GM21390 (cell line): ENCODE data around the gene LRRFIP2.

Experiments used
- ATAC-seq: cut with Tn5 transposase; IDR thresholded peaks from one replicate; pipeline ENCODE4 v1.9.1; 2021; ENCODE audit not compliant: unreplicated experiment

LRRFIP2 gene

DNA sequence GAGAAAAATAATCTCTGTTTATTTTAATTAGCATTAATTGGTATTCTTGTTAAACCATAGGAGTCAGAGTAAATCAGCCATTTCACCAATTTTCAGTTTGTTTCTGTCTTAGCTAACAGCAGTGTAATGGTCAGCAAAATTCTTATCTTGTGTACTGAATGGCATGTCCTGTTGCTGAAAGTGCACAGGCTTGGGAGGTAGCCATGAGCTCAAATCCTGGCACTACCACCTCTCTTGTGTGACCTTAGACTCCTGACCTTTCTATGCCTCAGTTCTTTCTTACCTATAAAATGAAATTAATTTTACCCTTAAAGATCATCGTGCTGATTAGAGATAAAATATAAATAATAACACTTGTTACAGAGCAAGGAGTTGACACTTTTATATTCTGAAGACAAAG, 145.3 kb downstream of the LRRFIP2 start:
- ATAC-seq, result no peak

- ATAC-seq, result no peak
Observed at GRCh38 chr3:37028329-37028728, 146.1 kb downstream of the LRRFIP2 start.

DNA sequence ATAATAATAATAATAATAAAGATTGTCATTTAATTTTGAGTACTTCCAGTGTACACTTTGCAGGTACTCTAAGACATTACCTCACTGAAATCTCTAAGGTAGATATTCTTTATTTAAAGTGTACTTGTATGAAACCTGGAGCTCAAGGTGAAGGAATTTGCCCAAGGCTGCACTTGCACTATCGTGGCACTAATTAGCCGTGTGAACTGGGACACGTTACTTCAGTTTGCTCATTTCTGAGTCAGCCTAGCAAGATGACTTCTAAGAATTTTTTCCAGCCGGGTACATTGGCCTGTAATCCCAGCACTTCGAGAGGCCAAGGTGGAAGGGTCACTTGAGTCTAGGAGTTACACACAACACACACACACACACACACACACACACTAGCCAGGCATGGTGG, 147.5 kb downstream of the LRRFIP2 start:
- ATAC-seq, result no peak

DNA sequence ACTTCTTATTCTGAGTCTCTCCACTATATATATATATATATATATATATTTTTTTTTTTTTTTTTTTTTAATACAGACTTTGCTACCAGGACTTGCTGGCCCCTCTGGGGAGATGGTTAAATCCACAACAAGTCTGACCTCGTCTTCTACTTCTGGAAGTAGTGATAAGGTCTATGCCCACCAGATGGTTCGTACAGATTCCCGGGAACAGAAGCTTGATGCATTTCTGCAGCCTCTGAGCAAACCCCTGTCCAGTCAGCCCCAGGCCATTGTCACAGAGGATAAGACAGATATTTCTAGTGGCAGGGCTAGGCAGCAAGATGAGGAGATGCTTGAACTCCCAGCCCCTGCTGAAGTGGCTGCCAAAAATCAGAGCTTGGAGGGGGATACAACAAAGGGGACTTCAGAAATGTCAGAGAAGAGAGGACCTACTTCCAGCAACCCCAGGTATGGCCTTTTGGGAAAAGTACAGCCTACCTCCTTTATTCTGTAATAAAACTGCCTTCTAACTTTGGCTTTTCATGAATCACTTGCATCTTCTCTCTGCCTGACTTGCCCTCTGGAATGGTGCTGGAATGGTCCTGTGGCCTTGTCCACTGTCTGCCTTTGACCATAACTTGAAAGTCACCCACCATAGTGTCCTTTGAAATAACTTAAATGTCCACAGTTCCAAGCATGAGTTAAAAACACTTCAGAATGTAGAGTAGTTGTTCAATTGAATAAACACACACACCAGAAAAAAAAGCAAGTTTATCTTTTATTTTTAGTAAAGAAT, 148.6 kb downstream of the LRRFIP2 start:
- no peak for ATAC-seq

DNA sequence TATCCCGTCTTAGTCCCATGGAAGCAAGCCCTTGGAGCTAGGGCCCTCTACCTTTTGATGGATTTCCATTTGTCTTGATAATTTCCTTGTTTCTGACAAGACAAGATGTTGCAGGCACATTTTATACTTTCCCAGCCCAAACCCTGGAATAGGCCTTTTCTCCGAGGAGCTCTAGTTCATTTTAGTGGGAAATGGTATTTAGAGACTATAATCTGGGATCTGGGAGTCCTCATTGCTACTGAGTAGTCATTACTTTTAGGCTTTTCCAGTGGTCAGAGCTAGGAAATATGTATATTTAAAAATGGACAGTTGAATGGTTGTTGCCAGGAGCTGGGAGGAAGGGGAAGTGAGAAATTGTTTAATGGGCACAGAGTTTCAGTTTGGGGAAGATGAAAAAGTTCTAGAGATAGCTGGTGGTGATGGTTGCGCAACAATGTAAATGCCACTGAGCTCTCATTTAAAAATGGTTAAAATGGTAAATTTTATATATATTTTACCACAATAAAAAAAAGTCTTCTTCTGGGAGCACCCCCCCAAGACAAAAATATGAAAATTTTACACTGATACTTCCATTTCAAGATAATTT, 149.5 kb downstream of the LRRFIP2 start:
- ATAC-seq, result peak; percentile 63

DNA sequence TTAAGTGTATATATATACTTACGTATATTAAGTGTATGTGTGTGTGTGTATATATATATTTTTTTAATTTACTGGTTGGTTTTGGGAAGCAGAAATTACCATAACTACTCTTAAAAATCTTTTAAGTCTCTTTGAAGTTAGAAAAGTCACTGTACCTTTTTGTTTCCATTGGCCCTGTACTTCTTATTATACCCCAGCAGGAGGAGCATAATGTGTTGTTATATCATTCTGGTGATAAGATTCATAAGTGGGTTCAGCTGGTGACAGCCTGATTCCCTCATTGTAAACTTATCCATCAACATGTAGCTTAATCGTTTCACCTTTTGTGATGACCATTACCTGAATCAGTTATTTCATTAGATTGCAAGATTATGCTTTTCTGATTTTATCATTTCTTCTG, 150.3 kb downstream of the LRRFIP2 start:
- ATAC-seq, result no peak

DNA sequence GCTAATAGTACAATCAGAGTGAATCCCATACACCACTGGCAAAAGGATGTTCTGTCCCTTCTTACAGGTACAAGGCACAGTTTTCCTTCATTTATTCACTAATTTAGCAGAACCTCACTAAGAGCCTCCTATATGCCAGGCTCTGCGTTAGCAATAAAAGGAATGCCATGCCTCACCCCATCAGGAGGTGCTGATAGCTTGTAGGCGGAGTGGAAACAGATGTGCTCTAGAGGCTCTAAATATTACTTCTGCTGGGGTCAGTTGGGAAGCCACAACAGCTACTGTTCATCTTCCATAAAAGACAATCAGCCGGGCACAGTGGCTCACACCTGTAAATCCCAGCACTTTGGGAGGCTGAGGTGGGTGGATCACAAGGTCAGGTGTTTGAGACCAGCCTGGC, 156.7 kb downstream of the LRRFIP2 start:
- no peak for ATAC-seq

DNA sequence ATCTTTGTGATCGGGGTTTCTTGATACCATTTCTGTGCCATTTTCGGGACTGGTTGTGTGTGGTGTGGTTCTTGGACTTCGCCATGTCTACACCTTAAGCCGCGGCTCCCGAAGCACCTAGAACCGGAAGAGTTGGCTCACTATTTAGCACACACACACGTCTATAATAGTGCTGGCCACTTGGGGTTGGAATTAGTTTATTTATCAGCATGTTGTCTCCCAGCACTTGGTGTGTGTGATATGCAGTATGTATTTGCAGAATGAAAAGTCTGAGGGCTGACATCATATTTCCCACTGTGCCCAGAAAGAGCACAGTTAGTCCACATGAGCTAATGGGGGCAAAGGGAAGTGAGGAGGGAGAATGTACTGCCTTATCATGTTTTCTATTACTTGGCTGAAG, 157.5 kb downstream of the LRRFIP2 start:
- no peak for ATAC-seq

GRCh38 chr3:37015642-37016041, 158.7 kb downstream of the LRRFIP2 start:
- ATAC-seq, result no peak

DNA sequence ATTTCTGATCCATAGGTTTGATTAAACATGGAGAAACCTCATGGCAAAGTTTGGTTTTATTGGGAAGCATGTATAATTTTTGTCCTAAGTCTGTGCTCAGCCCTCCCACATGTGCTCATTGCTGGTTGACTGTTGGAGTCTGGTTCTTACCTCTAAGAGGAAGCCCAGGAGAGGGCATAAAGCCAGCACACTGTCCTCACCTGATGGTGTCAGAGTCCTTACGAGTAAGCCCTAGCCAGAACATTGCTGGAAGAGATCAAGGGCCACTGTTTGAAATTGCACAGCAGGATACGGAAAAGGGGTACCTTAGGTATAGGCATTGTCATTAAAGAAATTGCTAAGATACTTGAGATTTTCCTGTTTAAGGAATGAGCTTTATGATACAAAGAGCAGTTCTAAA, 159.8 kb downstream of the LRRFIP2 start:
- ATAC-seq, result no peak
